HG03571 (cell line): Measurements from ENCODE around the gene EEF1E1.
"Not testable (repeated sequence)": the region's sequence is repeated elsewhere in the genome, so short reads cannot be mapped to it uniquely, and the experiment has no call there.

ENCODE experiments used
- ATAC-seq: cut with Tn5 transposase; IDR thresholded peaks from one replicate; pipeline ENCODE4 v1.9.1; 2021; ENCODE audit not compliant: unreplicated experiment

The EEF1E1 gene

GRCh38 chr6:8064638-8065518, 37.5 kb downstream of the EEF1E1 start:
- no peak for ATAC-seq

DNA sequence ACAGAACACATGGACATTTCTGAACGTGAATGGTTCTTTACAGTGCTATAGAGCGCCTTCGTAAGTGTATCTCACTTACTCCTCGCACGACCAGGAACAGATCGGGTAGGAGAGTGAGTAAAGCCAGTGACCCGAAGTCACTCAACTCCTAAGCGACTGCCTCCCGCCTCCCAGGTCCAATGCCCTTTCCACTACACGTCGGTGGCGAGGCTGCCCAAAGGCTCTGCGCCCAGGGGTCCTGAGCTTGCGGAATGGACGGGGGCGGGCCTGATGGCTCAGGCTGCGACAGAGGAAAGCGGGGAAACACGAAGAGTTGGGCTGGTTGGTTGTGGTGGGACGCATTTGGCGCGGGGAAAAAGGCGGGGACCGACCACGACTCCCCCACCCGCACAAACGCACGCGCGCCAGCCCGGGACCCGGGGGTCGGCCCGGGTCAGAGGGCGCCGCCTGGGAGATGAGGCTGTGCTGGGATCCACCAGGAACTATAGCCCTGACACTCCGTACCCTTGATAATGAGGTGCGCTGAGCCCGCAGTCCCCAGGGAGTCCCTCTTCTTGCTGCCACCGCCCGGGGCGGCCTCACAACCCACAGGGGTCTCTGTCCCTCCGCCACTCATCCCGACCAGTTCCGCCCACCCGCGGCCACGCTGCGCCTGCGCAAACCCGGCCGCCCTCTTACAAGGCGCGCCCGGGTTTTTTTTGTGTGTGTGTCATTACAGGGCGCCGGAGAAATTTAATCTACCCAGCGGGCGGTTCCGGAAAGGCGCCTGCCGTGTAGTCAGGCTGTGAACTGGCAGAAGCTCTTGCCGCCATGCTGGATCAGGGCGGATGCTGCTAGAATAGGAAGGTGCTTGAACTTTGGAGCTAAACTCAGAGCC, 38.3 kb downstream of the EEF1E1 start, which contains the start of gene BLOC1S5:
Gene BLOC1S5 (minus strand): TSS at position 629 of the 877 bp plus-strand sequence. CDS start 13 bp downstream, at position 616.
- peak; percentile 96 for ATAC-seq

DNA sequence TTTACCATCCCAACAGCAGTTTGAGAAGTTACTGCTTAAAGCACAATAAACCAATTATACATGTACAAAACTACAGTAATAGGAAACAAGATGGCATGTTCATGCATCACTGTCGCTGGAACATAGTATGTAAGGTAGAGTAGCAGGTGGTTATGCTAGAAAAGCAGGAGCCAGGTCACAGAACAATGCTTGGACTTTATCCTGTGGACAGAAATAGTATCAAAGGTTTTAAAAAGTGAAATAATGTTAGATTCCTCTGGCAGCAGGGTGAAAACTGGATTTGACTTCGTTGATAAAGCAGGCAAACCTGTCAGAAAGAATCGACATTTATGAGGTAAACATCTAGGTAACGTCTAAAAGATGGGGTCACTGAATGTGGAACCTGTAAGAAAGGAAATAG, 40.6 kb downstream of the EEF1E1 start:
- ATAC-seq: no peak

- no peak for ATAC-seq
These were observed 42.0 kb downstream of the EEF1E1 start for GRCh38 chr6:8060346-8060745.

- no peak for ATAC-seq
These were observed 43.2 kb downstream of the EEF1E1 start for GRCh38 chr6:8059129-8059528.

DNA sequence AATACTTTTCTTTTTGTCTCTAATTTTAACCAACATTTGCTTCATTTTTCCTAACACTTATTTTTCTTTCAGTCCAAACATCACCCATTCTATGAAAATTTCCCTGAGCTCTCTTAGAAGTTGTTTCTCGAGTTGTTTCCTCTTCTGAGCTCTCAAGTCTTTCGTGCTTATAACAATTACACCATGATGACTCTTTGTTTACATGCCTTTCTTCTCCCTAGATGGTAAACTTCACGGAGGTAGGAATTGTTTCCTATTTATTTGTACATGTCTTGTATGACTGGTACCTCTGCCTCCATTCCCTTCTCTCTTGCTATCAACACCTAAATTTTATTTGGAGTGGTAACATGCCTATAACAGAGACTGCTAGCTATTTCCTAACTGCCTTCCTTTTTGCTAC, 44.6 kb downstream of the EEF1E1 start:
- no peak for ATAC-seq

- ATAC-seq: no peak
These were observed 45.1 kb downstream of the EEF1E1 start for GRCh38 chr6:8057263-8057662.

DNA sequence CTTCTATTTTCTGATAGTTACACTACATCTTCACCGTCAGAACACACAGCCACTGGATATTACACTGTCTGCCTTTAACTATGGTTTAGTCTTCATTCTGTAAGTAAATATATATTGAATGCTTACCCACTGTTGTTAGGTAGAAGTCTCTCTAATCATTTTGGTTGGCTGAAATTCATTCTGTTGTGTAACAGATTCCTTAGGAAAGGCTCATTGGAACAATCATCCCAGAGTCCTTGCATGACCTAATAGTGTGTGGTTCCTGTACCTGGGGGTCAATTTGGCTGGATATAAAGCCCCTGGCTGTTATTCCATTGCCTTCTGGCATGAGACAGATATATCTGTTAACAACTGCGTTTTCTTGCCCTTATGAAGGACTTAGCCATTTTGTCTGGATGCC, 48.1 kb downstream of the EEF1E1 start:
- no peak for ATAC-seq

DNA sequence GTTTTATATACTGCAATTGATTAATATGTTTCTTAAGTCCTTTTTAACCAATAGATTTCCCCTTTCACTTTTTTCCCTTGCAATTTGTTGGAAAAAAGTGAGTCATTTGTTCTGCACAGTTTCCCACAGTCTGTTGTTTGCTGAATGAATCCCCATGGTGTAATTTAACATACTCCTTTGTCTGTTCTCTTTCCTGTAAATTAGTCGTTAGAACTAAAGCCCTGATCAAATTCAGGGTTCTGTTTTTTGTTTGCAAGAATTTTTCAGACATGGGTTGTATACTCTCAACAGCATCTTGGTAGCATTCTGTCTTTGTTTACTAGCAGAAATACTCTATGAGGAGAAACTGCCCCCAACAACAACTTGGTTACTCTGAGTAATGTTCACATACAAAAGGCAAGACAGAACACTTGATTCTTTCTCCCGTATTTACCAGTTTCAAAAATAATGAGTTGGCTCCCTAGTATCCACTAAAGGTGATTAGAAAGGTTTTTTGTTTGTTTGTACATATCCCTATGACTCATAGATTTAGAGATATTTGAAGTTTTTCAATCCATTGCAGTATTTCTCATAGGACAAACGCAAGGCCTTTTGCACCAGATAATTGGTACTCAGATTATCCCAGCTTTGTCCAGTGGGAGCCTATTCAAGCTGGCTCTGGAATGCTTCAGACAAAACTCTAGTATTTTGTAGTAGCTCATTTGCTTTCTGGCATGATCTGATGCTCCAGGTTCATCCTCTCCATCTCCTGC, 54.6 kb downstream of the EEF1E1 start:
- no peak for ATAC-seq

DNA sequence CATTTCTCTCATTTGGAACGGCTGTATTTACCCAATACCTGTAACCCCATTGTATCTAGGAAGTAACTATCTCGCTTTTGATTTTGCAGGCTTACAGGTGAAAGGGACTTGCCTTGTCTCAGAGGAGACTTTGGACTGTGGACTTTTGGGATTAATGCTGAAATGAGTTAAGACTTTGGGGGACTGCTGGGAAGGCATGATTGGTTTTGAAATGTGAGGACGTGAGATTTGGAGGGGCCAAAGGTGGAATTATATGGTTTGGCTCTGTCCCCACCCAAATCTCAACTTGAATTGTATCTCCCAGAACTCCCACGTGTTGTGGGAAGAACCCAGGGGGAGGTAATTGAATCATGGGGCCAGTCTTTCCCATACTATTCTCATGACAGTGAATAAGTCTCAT, 56.6 kb downstream of the EEF1E1 start:
- not testable (repeated sequence) for ATAC-seq

- no peak for ATAC-seq
These were observed 59.1 kb downstream of the EEF1E1 start for GRCh38 chr6:8043221-8043620.

GRCh38 chr6:8041913-8042583, 60.3 kb downstream of the EEF1E1 start:
- no peak for ATAC-seq

DNA sequence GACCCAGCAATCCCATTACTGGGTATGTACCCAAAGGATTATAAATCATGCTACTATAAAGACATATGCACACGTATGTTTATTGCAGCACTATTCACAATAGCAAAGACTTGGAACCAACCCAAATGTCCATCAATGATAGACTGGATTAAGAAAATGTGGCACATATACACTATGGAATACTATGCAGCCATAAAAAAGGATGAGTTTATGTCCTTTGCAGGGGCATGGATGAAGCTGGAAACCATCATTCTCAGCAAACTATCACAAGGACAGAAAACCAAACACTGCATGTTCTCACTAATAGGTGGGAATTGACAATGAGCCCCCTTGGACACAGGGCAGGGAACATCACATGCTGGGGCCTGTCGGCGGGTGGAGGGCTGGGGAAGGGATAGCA, 68.2 kb downstream of the EEF1E1 start:
- not testable (repeated sequence) for ATAC-seq

- ATAC-seq: no peak
These were observed 71.4 kb downstream of the EEF1E1 start for GRCh38 chr6:8030920-8031319.
